OCI-M2 (cell line): Measurements from ENCODE around the gene MLC1.

Experiments
- DNase-seq: peaks from one replicate; lab custom pipeline; 2025; ENCODE audit not compliant: unreplicated experiment; lab: John Stamatoyannopoulos, UW

The MLC1 gene

DNA sequence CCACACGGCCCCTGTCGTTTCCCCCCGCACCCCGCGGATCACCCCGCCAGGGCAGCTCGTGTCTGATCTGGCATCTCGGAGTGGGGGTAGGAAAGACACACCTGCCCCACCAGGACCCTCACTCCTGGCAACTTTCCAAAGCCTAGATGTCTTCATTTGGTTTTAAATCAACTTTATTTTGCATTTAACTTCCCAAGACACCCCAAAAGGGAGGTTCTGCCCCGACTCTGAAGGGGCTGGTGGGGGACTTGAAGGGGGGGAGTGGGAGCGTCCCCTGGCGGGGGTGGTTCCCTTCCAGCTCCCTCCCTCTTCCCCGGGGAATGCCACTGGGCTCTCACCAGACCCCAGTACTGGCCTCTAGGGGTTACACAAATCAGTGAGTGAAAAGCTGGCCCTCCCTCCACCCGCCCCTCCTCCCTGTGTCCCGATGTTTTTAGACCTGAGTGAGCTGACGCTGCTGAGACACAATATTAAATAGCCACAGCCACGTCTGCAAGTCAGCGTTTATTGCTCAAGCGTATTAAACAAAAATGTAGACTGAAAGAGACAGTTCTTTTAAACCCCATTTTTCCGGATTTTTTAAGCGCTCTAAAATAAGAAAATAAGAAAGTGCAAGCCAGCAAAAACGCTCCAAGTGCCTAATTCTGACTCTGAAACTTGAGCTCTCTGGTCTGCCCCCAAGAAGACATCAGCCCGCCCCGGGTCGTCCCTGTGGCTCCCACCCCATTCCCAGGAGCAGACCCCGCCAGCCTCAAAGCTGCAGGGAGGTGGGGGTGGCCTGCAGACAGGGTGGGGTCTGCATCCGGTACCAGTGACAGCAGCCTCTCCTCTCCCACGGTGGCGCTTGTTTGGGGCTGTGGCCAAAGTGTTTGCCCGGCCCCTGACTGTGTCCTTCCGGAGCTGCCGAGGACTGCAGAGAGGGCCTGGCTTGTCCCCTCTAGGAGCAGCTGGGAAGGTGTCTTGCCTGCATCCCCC lies 26.0 kb downstream of the MLC1 start:
- DNase-seq, result no peak

DNA sequence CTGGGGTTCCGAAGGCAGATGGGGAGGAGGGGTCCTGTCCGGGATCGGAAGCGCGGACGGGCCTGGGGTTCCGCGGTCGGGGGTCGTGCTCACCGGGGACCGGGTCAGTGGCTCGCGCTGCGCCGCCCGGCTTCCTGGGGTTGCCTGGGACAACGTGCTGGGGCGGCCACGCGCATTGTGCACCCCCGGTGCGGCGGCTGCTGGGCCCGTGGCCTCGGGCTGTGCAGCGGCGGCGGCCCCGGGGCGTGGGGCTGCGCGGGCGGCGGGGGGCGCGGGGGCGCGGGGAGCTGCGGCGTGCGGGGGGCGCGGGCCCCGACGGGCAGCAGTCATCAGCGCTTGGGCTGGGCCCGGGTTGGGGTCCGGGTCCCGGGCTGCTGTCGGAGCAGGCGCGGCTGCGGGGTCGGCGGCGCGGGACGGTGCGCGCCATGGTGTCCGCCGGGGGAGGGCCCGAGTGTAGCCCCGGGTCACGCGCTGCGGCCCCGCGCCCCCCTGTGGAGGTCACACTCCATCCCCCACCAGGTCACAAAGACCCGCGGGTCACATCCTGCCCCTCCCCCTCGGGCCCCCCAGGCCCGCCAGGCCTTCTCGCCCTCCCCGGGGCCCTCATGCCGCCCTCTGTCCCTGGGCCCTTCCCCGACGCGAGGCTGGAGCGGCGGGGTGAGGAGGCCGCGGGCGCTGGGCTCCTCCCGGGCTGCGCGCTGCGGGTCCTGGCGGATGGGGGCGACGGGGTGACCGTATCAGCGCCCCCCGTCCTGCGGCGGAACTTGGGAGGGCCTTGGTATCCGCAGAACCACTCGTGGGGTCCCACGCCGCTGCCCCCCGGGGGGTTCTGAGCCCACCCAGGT lies 26.9 kb downstream of the MLC1 start, which contains the start of gene TTLL8:
TTLL8 (minus strand) TSS at position 238 of the 845 bp plus-strand sequence.
- DNase-seq, result no peak

DNA sequence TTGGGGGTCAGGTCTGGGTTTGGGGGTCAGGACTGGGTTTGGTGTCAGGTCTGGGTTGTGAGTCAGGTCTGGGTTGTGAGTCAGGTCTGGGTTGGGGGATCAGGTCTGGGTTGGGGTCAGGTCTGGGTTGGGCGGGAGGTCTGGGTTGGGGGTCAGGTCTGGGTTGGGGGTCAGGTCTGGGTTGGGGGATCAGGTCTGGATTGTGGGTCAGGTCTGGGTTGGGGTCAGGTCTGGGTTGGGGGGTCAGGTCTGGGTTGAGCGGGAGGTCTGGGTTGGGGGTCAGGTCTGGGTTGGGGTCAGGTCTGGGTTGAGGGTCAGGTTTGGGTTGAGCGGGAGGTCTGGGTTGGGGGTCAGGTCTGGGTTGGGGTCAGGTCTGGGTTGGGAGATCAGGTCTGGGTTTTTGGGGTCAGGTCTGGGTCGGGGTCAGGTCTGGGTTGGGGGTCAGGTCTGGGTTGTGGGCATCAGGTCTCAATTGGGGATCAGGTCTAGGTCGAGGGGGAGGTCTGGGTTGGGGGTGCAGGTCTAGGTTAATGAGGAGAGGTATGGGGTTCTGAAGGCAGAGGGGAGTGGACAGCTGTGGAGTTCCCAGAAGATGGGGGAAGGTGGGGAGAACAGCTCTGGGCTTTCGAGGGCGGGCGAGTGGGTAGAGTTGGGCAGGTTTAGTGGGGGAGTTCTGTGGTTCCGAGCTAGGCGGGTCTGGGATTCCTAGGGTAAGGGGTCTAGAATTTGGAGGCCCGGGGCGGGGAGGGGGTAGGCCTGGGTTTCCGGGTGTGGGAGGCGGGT lies 27.8 kb downstream of the MLC1 start:
- no peak for DNase-seq

DNA sequence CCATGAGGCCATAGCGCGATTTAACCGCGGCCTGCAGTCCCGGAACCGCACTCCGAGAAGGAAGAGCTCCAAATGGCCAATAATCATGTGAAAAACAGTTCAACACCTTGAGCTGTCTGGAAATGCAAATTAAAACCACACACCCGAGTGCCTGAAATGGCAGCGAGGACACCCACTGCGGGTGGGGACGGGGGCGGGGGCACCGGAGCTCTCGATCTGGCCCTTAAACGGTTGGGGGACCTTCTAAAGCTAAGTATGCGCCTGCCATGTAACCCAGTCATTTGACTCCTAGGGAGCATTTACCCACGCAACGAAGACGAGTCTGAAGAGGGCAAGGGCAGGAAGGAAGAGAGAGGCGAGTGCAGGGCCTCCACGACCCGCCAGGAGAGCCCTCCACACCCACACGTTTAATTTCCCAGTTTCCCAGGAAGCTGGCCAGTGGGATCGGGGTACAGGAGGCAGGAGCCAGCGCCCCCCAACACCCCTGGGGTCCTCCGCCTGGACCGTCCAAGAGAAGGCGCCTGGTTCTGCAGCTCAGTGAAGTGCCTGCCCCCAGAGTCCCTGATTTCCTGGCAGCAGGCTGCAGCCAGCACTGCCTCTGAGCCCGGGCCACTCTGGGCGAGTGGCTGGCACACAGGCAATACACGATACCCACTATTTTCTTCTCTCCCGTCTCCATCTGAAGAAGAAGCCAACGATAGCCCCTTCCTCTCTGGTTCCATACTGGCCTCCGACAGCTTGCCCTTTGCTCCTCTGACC lies 28.8 kb downstream of the MLC1 start:
- no peak for DNase-seq

DNA sequence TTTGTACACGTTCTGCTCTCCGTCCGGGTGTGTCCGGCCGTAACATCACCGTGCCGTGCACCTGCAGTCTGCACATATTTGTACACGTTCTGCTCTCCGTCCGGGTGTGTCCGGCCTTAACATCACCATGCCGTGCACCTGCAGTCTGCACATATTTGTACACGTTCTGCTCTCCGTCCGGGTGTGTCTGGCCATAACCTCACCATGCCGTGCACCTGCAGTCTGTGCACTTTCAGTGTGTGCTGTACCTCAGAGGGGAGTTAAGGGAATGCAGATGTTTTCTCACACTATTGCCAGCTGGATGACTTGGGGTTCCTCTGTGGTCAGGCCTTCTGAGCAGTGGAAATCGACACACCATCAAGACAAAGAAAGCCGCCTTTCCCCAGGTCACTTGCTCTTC lies 31.4 kb downstream of the MLC1 start:
- no peak for DNase-seq

DNA sequence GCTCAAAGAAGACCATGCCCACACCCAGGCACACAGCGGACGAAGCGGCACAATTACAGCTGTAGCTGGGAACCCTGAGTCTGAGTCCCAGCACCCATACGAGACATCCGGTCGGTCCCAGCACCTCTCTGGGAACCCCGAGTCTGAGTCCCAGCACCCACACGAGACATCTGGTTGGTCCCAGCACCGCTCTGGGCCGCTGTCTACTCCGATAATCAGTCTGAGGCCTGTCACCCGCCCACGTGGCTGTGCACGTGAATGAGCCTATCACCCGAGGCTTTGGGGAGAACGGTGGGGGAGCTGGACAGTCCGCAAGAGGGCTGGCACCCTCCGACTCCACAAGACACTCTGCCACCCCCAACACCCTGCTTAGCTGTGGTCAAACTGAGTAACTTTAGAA lies 33.3 kb downstream of the MLC1 start:
- DNase-seq, result no peak

GRCh38 chr22:50049299-50050195 lies 35.7 kb downstream of the MLC1 start:
- no peak for DNase-seq

DNA sequence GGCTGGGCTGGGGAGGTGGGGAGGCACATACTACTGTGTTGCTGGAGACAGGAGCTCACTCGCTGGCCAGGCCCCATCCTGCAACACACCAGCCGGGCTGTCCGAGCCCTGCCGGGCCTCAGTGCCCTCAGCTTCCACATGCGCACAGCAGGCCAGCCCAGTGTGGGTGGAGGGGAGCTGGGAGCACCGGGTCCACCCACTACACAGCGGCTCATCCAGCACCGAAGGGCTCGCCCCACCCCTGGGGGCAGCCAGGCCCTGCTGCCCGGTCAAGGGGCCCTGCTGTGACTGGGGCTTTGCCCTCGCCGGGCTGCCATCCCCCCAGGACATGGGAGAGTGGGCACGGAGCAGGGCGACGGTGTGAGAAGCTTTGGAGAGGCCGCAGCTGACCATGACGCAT lies 36.4 kb downstream of the MLC1 start:
- no peak for DNase-seq

- no peak for DNase-seq
Measured at GRCh38 chr22:50048061-50048765, 37.0 kb downstream of the MLC1 start.

DNA sequence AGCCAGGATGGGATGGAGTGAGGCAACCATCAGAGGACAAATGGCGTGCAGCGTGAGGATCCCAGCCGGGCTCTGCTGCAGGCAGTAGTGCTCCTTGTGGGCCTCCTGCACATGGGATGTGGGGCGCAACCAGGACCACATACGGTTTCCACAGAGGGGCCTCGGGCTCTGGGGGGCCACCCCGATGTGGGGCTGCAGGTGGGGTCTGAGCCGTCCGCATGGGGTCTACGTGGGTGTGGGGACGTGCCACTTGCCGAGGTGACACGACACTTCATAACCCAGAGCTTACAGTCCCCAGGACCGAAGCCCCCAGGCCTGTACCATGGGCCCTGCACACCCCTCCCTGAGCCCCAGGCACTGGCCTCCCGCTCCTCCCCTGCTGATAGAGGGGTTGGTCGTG lies 37.9 kb downstream of the MLC1 start:
- no peak for DNase-seq

GRCh38 chr22:50046481-50047245 lies 38.6 kb downstream of the MLC1 start:
- DNase-seq, result no peak

- no peak for DNase-seq
Measured at GRCh38 chr22:50046019-50046415, 39.2 kb downstream of the MLC1 start.

- no peak for DNase-seq
Measured at GRCh38 chr22:50045211-50046018, 39.8 kb downstream of the MLC1 start.

GRCh38 chr22:50044485-50045118 lies 40.6 kb downstream of the MLC1 start:
- DNase-seq, result no peak

- no peak for DNase-seq
Measured at GRCh38 chr22:50041361-50042065, 43.7 kb downstream of the MLC1 start.

DNA sequence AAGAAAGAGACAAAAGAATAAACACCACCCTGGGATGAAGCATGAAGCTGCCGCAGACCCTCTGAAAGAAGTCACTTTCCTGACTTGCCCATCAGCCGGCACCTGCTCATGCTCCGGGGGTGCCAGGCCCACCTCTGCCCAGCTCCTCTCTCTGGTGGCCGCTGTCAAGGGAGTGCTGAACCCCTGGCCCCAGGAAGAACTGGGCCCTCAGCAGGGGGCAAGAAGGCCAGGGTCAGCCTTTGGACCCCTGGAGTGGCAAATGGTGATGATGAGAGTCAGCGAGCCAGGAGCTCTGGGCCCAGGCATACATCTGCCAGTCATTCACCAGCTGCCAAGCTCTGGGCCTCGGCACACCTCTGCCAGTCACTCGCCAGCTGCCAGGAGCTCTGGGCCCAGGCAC lies 44.5 kb downstream of the MLC1 start:
- no peak for DNase-seq
